ENCODE data around the gene EPAS1. TPM values are rescaled to one million over a fixed set of nuclear protein-coding genes. Genes with fewer than 3 reads are reported as not detected.
A peak's percentile ranks its signal among the peaks of the same experiment; 100 is the strongest.

EPAS1 gene
- total RNA-seq, 6 donors from 2014 or later, result 440 to 1,878 (median 1,131) TPM

- Histone ChIP-seq H3K27ac (peak overlapping the region; percentile 45 to 73 (median 60)), H3K36me3 (no peaks in the 10 kb centered on the region), H3K9me3 (no peaks in the 10 kb centered on the region), H3K27me3 (no peaks in the 10 kb centered on the region), H3K4me3 (peak overlapping the region in 1 of 4 donors; percentile 18), H3K4me1 (peaks cover 34 to 47% (median 37%) of the 10 kb centered on the region in 4 donors)
- 7 to 14% methylated on average over 5 to 20 of the region's 20 CpGs for WGBS, 2 donors
- peak; percentile 55 to 70 for ATAC-seq (ENCODE audit: low FRiP score in 2 of 2)
- TF ChIP-seq CTCF (IDR thresholded peaks at IDR 0.05) (peak in 1 of 6 experiments; percentile 6), POLR2A (IDR thresholded peaks at IDR 0.05) (peak in 2 of 4 donors; percentile 37 to 39), POLR2AphosphoS5 (IDR thresholded peaks at IDR 0.05) (peak; percentile 81 to 86), EP300 (IDR thresholded peaks at IDR 0.05) (peak; percentile 21 to 90 (median 82))
- peak; percentile 81 to 86 for DNase-seq
These were observed 21.2 kb upstream of the EPAS1 start for GRCh38 chr2:46275995-46276394.

DNA sequence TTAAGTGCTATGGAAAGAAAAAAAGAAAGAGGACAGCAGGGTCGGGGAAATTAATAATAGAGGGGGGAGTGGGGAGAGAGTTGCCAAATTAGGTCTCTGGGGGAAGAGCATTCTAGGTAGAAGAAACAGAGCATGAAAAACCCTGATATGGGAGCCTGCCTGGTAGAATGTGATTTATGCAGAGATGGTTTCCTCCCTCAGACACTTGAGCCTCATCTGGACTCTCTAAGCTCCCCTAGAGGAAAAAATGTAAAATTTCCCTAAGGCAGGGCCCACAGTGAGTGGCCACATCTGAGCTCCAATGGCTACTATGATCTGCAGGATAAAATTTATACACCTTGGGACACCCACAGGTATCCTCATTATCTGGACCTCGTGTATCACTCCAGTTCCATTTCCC is 20.6 kb upstream of the EPAS1 start:
- TF ChIP-seq CTCF (IDR thresholded peaks at IDR 0.05), result peak in 2 of 6 experiments; percentile 7 to 25
- no peak for TF ChIP-seq POLR2A (IDR thresholded peaks at IDR 0.05)
- WGBS, 2 donors, result 53 to 61% methylated on average over 2 of the region's 2 CpGs
- H3K27me3 ChIP-seq, result no peaks in the 10 kb centered on the region
- H3K9me3 ChIP-seq, result no peaks in the 10 kb centered on the region
- peaks cover 34 to 47% (median 37%) of the 10 kb centered on the region in 4 donors for H3K4me1 ChIP-seq
- ATAC-seq (ENCODE audit: low FRiP score in 2 of 2), result peak in 1 of 2 donors; percentile 21
- no peak overlapping the region for H3K4me3 ChIP-seq
- no peak for DNase-seq
- H3K27ac ChIP-seq, result peak overlapping the region; percentile 45 to 73 (median 60)
- no peaks in the 10 kb centered on the region for H3K36me3 ChIP-seq

DNA sequence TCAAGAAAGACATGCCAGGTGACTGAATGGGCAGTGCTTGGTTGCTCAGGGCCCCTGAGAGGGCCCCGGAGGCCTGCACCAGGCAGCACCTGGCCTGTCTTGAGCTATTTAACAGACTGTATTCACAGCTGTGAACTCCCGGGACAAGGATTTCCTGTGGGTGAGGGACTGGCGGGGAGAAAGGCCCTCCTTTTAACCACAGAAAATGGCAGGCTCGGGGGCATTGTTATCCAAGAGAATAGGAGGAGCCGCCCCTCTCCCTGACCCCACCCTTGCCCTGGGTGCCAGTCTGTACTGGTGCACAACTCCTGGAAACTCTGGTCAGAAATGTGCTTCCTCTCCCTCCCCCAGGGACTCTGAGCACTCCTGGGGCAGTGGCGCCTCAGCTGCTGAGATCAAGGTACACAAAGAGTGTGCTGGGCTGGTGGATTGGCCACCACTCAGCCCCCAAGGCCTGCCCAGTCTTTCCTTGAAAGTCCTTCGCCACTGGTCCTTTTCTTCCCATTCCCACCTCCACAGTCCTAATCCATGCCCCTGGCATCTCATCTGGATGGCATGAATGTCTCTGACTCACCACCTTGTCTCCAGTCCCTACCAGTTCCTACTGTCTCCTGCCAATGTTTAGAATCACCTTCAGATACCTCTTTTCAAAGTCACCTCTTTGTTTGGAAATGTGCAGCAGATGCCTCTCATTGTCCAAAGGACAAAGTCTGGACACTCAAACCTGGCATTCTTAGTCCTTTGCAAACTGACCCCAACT is 19.6 kb upstream of the EPAS1 start:
- Histone ChIP-seq H3K36me3 (no peaks in the 10 kb centered on the region), H3K4me1 (peaks cover 33 to 47% (median 36%) of the 10 kb centered on the region in 4 donors), H3K4me3 (no peak overlapping the region), H3K27ac (peak overlapping the region; percentile 49 to 73 (median 58)), H3K9me3 (no peaks in the 10 kb centered on the region), H3K27me3 (no peaks in the 10 kb centered on the region)
- peak in 1 of 2 donors; percentile 41 for DNase-seq
- 39 to 72% methylated on average over 5 to 7 of the region's 7 CpGs for WGBS, 2 donors
- ATAC-seq (ENCODE audit: low FRiP score in 2 of 2), result peak in 1 of 2 donors; percentile 19
- TF ChIP-seq EP300 (IDR thresholded peaks at IDR 0.05) (no peak), CTCF (IDR thresholded peaks at IDR 0.05) (no peak), POLR2AphosphoS5 (IDR thresholded peaks at IDR 0.05) (no peak), POLR2A (IDR thresholded peaks at IDR 0.05) (no peak)

DNA sequence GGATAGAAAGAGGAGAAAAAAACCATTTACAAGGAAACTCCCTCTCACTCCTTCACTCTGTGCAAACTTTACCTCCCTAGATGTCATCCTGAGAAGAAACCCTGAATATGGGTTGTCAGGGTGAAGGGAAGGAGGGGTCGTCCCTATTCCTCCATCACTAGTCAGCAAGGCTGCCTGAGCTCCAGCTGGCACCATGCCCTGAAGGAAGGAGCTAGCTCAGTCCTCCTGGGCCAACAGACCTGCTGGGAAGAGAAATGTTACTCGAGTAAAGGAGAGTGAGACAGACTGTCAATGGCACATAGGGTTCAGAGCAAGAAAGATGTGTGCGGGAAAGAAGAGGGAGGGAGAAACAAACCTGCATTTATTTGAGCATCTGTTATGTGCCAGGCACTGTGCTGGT is 18.3 kb upstream of the EPAS1 start:
- DNase-seq, result no peak
- WGBS, 2 donors, result 64 to 74% methylated on average over 3 of the region's 3 CpGs
- Histone ChIP-seq H3K27ac (no peak overlapping the region), H3K4me1 (peaks cover 27 to 41% (median 32%) of the 10 kb centered on the region in 4 donors), H3K9me3 (no peaks in the 10 kb centered on the region), H3K36me3 (no peaks in the 10 kb centered on the region), H3K4me3 (no peak overlapping the region), H3K27me3 (no peaks in the 10 kb centered on the region)
- ATAC-seq (ENCODE audit: low FRiP score in 2 of 2), result no peak
- no peak for TF ChIP-seq CTCF (IDR thresholded peaks at IDR 0.05)
- TF ChIP-seq EP300 (IDR thresholded peaks at IDR 0.05), result no peak
- TF ChIP-seq POLR2A (IDR thresholded peaks at IDR 0.05), result no peak
- no peak for TF ChIP-seq POLR2AphosphoS5 (IDR thresholded peaks at IDR 0.05)
